Measurements from ENCODE around the gene PRKCA.

Gene PRKCA

DNA sequence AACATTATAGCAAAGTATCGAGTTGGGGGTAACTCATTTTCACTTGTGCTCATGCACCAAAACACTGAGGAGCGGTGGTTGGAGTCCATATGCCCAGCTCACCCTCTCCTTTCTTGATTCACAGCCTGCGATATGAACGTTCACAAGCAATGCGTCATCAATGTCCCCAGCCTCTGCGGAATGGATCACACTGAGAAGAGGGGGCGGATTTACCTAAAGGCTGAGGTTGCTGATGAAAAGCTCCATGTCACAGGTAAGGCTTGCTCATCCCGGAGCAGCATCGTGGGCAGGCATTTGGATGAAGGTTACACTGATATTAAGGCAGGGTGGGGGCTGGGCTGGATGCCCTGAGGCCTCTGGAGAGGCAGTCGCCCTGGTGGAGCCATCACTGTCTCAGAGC, 342.8 kb downstream of the PRKCA start:
- no peak overlapping the region for H3K4me3 ChIP-seq (ENCODE audit: low read length)
- no peak for DNase-seq (ENCODE audit: low read depth)
- TF ChIP-seq, protein P1, sequence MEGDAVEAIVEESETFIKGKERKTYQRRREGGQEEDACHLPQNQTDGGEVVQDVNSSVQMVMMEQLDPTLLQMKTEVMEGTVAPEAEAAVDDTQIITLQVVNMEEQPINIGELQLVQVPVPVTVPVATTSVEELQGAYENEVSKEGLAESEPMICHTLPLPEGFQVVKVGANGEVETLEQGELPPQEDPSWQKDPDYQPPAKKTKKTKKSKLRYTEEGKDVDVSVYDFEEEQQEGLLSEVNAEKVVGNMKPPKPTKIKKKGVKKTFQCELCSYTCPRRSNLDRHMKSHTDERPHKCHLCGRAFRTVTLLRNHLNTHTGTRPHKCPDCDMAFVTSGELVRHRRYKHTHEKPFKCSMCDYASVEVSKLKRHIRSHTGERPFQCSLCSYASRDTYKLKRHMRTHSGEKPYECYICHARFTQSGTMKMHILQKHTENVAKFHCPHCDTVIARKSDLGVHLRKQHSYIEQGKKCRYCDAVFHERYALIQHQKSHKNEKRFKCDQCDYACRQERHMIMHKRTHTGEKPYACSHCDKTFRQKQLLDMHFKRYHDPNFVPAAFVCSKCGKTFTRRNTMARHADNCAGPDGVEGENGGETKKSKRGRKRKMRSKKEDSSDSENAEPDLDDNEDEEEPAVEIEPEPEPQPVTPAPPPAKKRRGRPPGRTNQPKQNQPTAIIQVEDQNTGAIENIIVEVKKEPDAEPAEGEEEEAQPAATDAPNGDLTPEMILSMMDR (conservative IDR thresholded peaks at IDR 0.05; ENCODE audit: low read length): no peak

DNA sequence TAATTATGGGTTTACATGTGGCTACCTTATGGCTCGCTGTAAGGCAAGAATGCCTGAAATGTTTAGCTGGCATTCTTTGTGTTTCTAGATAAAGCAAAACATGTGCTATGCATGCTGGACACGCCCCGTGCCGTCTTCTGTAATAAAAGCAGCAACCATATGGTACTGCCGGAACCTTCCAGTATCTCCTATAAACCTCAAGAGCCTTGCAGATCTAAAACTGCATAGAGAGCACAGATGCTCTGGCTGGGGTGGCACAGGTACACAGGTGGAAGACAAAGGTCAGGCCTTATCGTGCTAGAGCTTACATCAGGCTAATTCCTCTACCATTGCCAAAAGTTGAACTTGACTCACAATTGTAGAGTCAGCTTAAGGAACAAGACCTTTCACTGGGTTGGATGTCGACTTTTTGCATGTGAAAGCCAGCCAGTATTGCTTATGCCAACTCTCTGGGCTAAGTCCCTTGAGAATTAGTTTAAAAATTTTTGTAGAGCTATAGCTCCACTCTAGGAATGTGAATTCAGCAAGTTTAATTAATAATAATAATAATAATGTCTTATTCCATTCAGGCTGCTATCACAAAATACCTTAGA, 345.1 kb downstream of the PRKCA start:
- no peak overlapping the region for H3K4me3 ChIP-seq (ENCODE audit: low read length)
- TF ChIP-seq, protein P1 (conservative IDR thresholded peaks at IDR 0.05; ENCODE audit: low read length): no peak
- peak; percentile 55 for DNase-seq (ENCODE audit: low read depth)

DNA sequence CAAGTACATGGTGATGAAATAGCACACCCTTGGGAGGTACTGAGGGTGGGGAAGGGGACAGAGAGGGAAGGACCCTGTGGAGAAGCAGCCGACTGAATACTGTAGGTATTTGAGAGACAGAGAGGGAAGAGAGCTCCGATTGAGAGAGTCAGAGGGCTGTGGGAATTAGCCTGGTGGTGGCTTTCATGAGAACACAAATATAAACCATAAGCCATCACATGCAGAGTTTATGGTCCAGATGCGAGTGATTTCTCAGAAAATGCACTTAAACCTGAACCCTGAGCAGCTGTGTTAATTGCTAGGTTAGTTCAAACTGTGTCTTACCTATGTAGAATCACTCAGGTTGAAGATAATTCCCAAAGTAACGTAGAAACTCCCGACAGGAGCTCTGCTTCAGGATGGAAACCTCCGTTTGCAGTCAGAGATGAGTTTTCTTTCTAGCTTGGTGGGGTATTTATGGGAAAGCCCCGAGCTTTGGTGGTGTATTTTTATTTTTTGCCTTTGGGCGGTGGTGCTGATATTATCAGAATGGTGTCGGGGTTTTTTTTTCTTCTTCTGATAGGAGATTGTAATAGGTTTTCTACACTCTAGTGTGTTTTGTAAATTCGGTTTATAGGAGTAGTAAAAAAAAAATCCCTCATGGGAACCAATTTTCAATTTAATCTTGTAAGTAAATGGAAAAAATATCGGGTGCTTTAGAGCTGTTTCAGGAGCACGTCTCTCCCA, 347.6 kb downstream of the PRKCA start:
- no peak for DNase-seq (ENCODE audit: low read depth)
- no peak overlapping the region for H3K4me3 ChIP-seq (ENCODE audit: low read length)
- TF ChIP-seq, protein P1 (conservative IDR thresholded peaks at IDR 0.05; ENCODE audit: low read length): no peak

DNA sequence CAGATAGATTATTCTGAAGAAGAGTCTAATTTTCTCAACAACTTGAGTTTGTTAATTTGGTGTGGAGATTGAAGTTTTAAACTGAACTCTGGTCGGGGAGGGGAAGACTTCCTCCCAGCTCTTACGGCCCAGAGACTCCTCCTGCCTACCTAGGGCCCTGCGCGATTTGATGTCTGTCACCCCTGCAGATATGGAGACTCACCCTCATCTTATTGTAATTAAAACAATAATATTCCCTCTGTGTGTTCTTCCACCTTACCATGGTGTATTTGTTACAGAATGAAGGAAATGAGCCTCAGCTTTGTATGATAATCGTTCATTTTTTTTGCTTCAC, 348.1 kb downstream of the PRKCA start:
- TF ChIP-seq, protein P1 (conservative IDR thresholded peaks at IDR 0.05; ENCODE audit: low read length): no peak
- no peak for DNase-seq (ENCODE audit: low read depth)
- no peak overlapping the region for H3K4me3 ChIP-seq (ENCODE audit: low read length)

DNA sequence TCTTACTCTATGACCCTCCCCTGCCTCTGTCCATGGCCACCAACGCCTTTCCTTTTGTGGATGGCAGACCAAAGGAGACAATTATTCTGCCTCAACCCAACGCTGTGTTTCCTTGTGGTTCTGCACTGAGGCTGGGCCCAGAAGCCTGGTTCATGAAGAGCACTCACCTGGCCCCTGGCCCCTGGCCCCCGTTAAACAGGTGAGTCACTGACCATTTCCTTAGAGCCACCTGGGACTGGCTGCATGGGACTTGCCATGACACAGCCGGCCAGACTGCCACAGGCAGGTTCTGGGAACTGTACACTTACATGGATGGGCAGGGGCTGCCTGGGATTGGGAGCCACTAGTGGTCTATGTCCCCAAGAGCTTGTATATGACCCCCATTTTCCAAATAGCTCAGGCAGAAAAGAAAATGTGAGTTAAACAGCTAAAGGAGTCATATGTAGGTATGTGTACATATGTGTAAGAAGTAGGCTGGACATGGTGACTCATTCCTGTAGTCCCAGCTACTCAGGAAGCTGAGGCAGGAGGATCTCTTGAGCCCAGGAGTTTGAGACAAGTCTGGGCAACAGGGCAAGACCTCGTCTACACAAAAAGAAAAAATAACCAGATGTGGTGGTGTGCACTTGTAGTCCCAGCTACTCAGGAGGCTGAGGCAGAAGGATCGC, 350.6 kb downstream of the PRKCA start:
- H3K4me3 ChIP-seq (ENCODE audit: low read length): no peak overlapping the region
- TF ChIP-seq, protein P1 (conservative IDR thresholded peaks at IDR 0.05; ENCODE audit: low read length): no peak
- DNase-seq (ENCODE audit: low read depth): peak; percentile 11

DNA sequence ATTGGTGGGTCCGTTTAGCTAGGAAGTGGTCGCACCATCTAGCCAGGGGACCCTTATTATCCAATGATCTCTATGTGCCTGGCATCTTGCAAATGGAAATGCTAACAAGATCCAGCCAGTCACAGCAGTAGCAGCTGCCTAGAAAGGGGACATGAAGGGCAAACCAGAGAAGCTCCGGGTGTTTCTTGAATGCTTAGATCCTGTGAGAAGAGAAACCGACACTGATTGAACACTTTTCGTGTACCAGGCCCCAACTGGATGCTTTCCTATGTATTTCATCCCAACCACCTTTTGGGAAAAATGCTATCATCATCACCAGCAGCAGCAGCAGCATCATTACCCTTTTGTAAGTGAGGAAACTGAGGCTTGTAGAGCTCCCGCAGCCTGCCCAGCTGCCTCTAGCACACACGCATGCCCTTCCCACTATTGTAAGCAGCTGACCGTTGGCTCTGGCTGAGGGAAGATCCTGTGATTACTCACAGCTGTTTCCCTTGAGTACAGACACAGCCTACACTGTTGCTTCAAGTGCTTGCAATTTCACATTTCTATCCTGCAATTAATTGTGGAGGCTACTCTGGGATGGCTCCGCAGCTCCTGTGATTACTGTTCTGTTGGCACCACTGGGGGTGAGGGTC, 351.8 kb downstream of the PRKCA start:
- TF ChIP-seq, protein P1 (conservative IDR thresholded peaks at IDR 0.05; ENCODE audit: low read length): no peak
- DNase-seq (ENCODE audit: low read depth): peak; percentile 67

More for the DNA sequence above, 351.8 kb downstream of the PRKCA start:
- H3K4me3 ChIP-seq (ENCODE audit: low read length): no peak overlapping the region
